Testis (tissue), 3 donors: ENCODE measurements around the gene HERC4. TPM values are rescaled to one million over a fixed set of nuclear protein-coding genes. Genes with fewer than 3 reads are reported as not detected.

Experiments
- DNase-seq: peaks from one replicate; pipeline ENCODE4 v3.0.0-alpha.2; 2019
- H3K27ac ChIP-seq, 2 donors: fragments of 200-600 bp; sonication (generic); one replicate each; pipeline ENCODE4 v1.5.1; 2019
- H3K27me3 ChIP-seq: fragments of 200-600 bp; sonication (generic); one replicate; pipeline ENCODE4 v1.5.1; 2019
- H3K36me3 ChIP-seq: fragments of 200-600 bp; sonication (generic); one replicate; pipeline ENCODE4 v1.5.1; 2017; ENCODE audit warnings: low read depth; ENCODE audit errors: missing control alignments
- H3K4me1 ChIP-seq: fragments of 200-600 bp; sonication (generic); one replicate; pipeline ENCODE4 v1.5.1; 2019
- H3K4me3 ChIP-seq, 2 donors: fragments of 200-600 bp; sonication (generic); one replicate each; pipeline ENCODE4 v1.5.1; 2017 to 2019
- H3K9me3 ChIP-seq: fragments of 200-600 bp; sonication (generic); one replicate; pipeline ENCODE4 v1.5.1; 2017
- CTCF ChIP-seq, 3 experiments: fragments of 450-650 bp in 2 of 3; fragments of 200-600 bp in 1 of 3; sonication (generic) in 1 of 3; IDR thresholded peaks; one replicate each; pipeline ENCODE4 v1.5.1; 2016 to 2019; ENCODE audit warnings: antibody characterized with exemption in 3 of 3, mild to moderate bottlenecking in 2 of 3, moderate library complexity in 1 of 3
- POLR2A ChIP-seq: fragments of 450-650 bp; IDR thresholded peaks from one replicate; pipeline ENCODE4 v1.6.1; 2017; ENCODE audit warnings: antibody characterized with exemption, mild to moderate bottlenecking, moderate library complexity
- WGBS, 2 donors: methylation state at CpG; one replicate each; pipeline ENCODE4 v1.1.5; 2018; 5-methylcytosine and 5-hydroxymethylcytosine counted together
- intact Hi-C: fragments of 100-400 bp; cut with DNase I; formaldehyde crosslinking; loops from one replicate; pipeline ENCODE4 v1.15.1; 2023; ENCODE audit warnings: low total_unique reads
- polyA plus RNA-seq: library from polyadenylated mRNA; stranded (reverse); fragments of 350-450 nt; fragmentation: Illumina TruSeq; extraction: RNeasy Lipid Tissue Mini Kit (QIAGEN cat#74804); gene quantifications from one replicate; pipeline ENCODE4 v1.2.3, GENCODE V29; 2014; ENCODE audit warnings: low read depth, low replicate concordance; ENCODE audit not compliant: insufficient read depth
- total RNA-seq, 2 donors: library from RNA; depleted of rRNA; stranded (reverse); fragments of >200 nt; gene quantifications; one replicate each; pipeline ENCODE4 v1.2.3, GENCODE V29; 2016

HERC4 gene
- total and polyA plus RNA-seq, 3 donors from 2014 or later: 30.5 to 79.1 (median 67.3) TPM

- Histone ChIP-seq H3K4me3 (no peak overlapping the region), H3K9me3 (no peaks in the 10 kb centered on the region), H3K27me3 (no peaks in the 10 kb centered on the region), H3K36me3 (no peaks in the 10 kb centered on the region), H3K27ac (no peak overlapping the region), H3K4me1 (no peaks in the 10 kb centered on the region)
- intact Hi-C loops: no loop called here
- no peak for TF ChIP-seq CTCF (IDR thresholded peaks at IDR 0.05)
- no peak for TF ChIP-seq POLR2A
- whole genome bisulfite sequencing, 2 donors: 80 to 89% methylated on average over 3 of the region's 3 CpGs
- no peak for DNase-seq
Measured at GRCh38 chr10:68118657-68119056, 43.6 kb upstream of the HERC4 start.

GRCh38 chr10:68112837-68113236 lies 37.8 kb upstream of the HERC4 start:
- no peak overlapping the region for H3K27ac ChIP-seq
- H3K27me3 ChIP-seq: no peaks in the 10 kb centered on the region
- no peak overlapping the region for H3K4me3 ChIP-seq
- H3K4me1 ChIP-seq: no peaks in the 10 kb centered on the region
- TF ChIP-seq CTCF (IDR thresholded peaks at IDR 0.05): no peak
- no peak for TF ChIP-seq POLR2A
- intact Hi-C loops: no loop called here
- 95 to 97% methylated on average over 1 of the region's 1 CpG for WGBS, 2 donors
- no peaks in the 10 kb centered on the region for H3K9me3 ChIP-seq
- H3K36me3 ChIP-seq: no peaks in the 10 kb centered on the region
- DNase-seq: no peak

- Histone ChIP-seq H3K36me3 (no peaks in the 10 kb centered on the region), H3K4me1 (no peaks in the 10 kb centered on the region), H3K27ac (no peak overlapping the region), H3K27me3 (no peaks in the 10 kb centered on the region), H3K4me3 (no peak overlapping the region), H3K9me3 (no peaks in the 10 kb centered on the region)
- TF ChIP-seq POLR2A: no peak
- no peak for TF ChIP-seq CTCF (IDR thresholded peaks at IDR 0.05)
- 82 to 93% methylated on average over 2 of the region's 2 CpGs for WGBS, 2 donors
- intact Hi-C loops: no loop called here
- DNase-seq: no peak
Measured at GRCh38 chr10:68111584-68111983, 36.5 kb upstream of the HERC4 start.

- intact Hi-C loops: no loop called here
- no peaks in the 10 kb centered on the region for H3K36me3 ChIP-seq
- 80 to 82% methylated on average over 2 of the region's 2 CpGs for WGBS, 2 donors
- no peaks in the 10 kb centered on the region for H3K9me3 ChIP-seq
- no peaks in the 10 kb centered on the region for H3K4me1 ChIP-seq
- DNase-seq: no peak
- no peak overlapping the region for H3K27ac ChIP-seq
- H3K4me3 ChIP-seq: no peak overlapping the region
- no peak for TF ChIP-seq POLR2A
- no peak for TF ChIP-seq CTCF (IDR thresholded peaks at IDR 0.05)
- no peaks in the 10 kb centered on the region for H3K27me3 ChIP-seq
Measured at GRCh38 chr10:68110027-68110426, 34.9 kb upstream of the HERC4 start.

- TF ChIP-seq CTCF (IDR thresholded peaks at IDR 0.05): no peak
- TF ChIP-seq POLR2A: no peak
- H3K36me3 ChIP-seq: no peaks in the 10 kb centered on the region
- no peaks in the 10 kb centered on the region for H3K9me3 ChIP-seq
- 82 to 83% methylated on average over 3 of the region's 3 CpGs for WGBS, 2 donors
- no peaks in the 10 kb centered on the region for H3K27me3 ChIP-seq
- intact Hi-C loops: no loop called here
- no peaks in the 10 kb centered on the region for H3K4me1 ChIP-seq
- no peak within 1 kb of the TSS for H3K4me3 ChIP-seq
- H3K27ac ChIP-seq: no peak within 1 kb of the TSS
- DNase-seq: no peak
Measured at GRCh38 chr10:68109331-68109730, 34.2 kb upstream of the HERC4 start, which contains the start of gene MYPN. MYPN (plus strand) TSS chr10:68109488; CDS start chr10:68121439, 11,951 bp downstream.
